GM19043 (cell line): Measurements from ENCODE around the gene LTBP1.

Experiments
- ATAC-seq: cut with Tn5 transposase; IDR thresholded peaks from one replicate; pipeline ENCODE4 v1.9.1; 2021; ENCODE audit warnings: low read depth; ENCODE audit not compliant: unreplicated experiment

Gene LTBP1

DNA sequence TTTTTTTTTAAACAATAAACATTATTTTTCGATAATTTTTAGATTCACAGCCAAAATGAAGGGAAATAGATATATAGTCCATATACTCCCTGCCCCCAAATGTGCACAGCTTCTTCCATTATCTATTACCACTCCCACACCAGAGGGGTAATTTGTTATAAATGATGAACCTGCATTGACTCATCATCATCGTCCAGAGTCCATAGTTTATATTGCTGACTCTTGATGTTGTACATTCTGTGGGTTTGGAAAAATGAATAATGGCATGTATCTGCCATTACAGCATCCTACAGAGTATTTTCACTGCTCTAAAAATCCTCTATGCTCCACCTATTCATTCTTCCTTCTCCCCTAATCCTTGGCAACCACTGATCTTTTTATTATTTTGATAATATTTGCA, 121.5 kb downstream of the LTBP1 start:
- ATAC-seq, result no peak

DNA sequence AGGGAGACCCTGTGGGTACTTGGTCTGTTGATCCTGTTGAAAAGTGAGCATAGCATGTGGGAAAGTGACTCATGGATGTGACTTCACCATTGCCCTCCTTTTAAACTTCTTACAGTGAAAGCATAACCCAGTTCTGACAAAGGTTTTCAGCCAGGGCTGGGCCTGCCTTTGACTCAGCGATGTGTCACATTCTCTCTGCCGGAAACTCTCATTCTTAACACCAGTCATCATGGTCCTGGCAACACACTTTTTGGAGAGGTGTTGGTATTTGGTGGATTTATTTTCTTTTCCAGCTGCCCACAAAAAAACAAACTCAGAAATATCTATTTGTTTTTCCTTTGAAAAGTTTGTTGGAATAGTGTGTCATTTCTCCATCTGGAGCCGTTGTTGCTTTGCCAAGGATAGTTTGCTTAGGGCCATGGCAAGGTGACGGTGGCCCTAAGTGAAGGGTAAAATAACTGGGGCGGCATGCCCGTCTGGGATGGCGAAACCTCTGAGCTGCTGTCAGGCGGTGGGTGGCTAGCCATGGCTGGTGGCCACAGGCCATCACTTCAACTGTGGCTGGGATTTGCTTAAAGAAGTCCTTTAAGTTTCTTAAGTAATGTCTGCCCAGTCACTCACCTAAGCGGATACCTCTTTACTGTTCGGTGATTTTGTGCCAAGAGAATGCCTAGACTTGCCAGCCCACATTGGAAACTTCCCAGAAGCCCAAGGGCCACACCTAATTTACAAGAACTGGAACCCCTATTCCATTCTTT, 123.3 kb downstream of the LTBP1 start:
- ATAC-seq, result no peak

DNA sequence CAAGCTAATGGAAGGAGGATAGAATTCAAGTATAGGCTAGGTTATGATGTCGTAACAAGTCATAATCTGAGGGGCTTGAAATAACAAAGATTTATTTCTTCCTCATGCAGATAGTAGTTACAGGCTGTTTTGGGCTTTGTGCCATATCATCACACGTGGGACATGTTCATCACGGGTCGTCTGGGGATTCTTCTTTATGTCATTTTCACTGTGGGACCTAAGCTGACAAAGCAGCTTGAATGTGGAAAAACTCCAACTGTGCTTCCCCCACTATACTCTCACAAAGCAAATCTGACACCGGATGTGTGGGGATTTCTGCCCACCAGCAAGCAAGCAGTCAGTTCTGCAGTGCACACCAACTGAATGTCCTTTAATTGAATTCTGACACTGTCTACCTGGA, 124.8 kb downstream of the LTBP1 start:
- ATAC-seq, result no peak

DNA sequence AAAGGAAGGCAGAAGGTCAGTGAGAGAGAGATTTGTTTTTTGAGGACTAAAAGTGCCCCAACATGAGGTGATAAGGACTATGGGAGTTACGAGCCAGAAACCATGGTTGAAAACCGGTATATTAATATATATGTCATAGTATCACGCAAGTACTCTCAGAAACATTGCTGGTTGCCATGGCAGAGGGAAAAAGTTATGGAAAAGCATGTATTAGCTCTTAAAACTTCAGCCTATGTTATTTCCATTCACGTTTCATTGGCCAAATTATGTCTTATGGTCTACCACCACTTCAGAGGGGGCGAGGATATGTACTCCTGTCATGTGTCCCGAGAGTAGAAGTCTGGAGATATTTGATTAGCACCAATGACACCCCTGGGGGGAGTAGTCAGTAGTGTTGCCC, 125.9 kb downstream of the LTBP1 start:
- no peak for ATAC-seq

DNA sequence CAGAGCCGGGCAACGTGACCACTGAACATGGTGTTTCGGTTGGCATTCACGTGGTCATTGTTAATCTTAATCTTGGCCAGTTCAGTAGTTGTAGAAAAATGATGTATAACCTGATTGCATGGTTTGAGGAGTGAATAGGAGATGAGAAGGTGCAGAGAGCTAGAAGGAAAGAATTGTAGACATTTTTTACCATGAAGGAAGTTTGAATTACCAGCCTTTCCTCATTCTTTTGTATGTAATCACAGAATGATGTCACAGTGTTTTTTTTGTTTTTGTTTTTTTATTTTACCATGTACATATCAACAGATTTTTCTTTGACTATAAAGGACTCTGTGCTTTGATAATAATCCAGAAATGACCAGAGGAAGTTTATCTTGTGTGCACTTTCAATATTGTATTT, 126.3 kb downstream of the LTBP1 start:
- ATAC-seq, result no peak

DNA sequence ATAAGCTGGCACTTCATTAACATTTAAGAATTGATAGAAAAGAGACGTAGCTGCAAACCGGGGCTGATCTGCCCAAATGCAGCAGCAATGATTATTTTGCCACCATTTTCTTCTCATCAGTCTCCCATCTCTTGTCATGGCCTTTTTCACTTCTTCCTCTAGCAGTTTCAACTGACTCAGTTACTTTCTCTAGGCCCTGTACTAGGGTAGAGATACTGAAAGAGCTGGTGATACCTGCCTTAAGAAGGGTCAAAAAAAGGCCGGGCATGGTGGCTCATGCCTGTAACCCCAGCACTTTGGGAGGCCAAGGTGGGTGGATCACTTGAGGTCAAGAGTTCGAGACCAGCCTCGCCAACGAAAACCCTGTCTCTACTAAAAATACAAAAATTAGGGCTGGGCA, 127.4 kb downstream of the LTBP1 start:
- ATAC-seq, result no peak

DNA sequence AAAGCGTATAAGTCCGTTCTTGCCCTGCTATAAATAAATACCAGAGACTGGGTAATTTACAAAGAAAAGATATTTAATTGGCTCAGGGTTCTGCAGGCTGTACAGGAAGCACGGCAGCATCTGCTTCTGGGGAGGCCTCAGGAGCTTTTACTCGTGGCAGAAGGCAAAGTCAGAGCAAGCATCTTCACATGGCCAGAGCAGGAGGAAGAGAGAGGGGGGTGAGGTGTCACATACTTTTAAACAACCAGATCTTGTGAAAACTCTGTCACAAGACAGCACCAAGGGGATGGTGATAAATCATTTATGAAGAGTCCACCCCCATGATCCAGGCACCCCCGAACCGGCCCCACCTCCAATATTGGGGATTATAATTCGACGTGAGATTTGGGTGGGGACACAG, 130.6 kb downstream of the LTBP1 start:
- no peak for ATAC-seq

DNA sequence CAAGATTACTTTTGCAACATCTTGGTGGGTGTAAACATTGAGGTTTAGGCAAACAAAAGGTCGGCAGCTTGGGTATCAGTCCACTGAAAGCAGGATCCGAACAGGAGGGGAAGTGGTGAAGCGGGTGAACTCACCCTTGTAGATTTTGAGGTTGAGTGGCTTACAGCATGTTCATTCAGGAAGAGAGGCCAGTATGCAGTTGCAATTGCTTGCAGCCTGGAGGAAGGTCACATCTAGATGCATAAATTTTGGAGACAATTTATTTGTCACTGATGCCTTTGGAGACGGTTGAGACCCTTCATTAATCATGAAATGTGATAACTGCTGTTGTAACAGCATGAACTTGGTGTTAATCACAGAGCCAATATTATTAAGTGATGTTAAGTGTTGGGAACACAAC, 131.1 kb downstream of the LTBP1 start:
- ATAC-seq, result no peak

DNA sequence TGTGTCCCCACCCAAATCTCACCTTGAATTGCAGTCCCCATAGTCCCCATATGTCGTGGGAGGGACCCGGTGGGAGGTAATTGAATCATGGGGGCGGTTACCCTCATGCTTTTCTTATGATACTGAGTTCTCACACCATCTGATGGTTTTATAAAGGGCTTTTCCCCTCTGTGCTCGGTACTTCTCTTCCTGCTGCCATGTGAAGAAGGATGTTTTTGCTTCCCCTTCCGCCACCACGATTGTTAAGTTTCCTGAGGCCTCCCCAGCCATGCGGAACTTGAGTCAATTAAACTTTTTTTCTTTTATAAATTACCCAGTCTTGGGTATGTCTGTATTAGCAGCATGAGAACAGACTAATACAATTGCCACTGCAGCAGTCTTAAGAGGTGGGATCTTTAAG, 134.9 kb downstream of the LTBP1 start:
- no peak for ATAC-seq

DNA sequence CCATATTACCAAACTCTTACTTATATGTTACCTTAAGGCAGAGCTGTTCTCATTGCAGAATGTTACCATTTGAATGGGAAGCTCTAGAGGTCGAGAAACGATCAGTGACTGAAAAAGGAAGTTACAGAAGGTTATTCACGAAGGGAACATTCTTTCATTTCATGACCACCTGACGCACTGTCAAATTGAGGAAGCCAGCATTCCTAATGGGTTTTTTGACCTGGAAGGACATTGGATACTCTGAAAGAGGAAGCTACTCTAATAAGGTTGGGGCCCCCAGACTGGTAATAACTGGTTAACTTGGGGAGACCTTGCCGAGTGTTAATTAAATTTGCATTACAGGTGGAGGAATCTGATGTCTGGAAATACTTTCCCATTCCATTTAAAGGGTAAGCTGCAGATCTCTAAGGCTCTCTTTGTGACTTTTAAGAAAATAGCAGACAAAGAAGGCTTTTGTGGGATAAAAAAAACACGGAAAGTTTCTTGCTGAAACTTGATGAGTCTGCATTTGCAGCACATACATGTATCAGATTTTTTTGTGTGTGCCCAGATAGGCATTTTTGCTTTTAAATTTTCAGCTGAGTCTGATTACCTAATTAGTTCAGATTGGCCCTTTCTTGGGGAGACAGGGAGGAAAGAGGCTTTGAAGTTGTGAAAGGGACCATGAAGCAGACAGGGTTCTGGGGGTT, 137.1 kb downstream of the LTBP1 start:
- no peak for ATAC-seq

DNA sequence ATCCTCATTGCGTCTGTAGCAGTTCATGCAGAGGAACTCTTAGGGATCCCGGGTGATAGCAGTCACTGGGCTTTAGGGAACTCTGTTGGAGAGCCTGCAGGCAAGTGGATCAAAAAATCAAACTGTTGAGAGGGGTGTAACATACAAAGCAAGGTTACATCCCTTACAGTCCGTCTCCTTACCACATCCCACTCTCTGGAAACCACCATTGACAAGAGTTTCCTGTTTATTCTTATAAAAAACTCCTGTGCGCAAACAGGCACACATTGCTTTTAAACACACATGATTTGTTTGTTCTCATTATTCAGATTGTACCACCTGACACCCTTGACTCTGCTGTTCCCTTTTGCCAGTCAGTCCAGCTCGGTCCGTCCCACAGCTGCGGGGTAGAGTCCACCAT, 137.7 kb downstream of the LTBP1 start:
- no peak for ATAC-seq

DNA sequence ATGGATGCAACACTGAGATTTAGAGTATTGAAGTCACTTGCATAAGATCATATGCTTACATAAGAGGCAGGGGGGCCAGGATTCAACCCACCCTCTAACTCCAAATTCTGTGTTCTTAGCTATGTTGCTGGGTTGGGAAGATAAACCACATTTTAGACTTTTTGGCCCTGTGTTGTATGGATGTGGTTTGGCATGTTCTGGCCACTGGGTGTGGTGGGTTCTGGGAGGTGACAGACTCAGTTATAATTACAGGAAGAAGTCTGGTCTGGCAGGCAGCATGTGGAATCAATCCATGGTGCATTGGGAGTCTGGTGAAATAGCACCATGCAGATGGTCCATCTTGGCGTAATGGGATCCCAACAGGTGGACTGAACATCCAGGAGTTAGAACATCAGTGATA, 138.9 kb downstream of the LTBP1 start:
- ATAC-seq, result no peak

DNA sequence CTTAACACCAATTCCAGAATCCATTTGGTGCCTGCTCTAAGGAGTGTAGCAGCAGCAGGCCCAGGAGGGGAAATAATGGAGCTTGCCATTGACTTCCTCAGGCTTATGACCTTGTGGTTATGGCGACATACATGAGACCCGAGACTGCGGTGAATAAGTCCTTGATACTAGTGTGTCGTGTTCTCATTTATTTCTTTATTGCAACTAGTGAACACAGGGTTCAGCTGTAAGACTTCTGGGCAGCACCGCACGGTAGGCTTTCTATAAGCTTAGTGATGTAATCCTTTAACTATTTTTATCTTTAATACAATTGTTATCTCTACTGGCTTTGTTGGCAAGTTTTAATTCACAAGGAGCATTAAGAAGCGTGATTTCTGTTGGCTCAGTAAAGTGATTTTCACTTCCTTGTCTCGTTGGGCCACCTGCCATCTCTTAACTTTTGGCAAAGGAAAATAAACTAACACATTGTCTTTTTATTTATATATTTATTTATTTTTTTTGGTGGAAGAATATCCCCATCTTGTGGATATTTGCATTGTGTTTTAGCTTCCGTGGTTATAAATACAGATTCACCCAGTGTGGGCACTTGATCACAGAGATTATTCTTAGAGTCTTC, 139.8 kb downstream of the LTBP1 start:
- no peak for ATAC-seq

DNA sequence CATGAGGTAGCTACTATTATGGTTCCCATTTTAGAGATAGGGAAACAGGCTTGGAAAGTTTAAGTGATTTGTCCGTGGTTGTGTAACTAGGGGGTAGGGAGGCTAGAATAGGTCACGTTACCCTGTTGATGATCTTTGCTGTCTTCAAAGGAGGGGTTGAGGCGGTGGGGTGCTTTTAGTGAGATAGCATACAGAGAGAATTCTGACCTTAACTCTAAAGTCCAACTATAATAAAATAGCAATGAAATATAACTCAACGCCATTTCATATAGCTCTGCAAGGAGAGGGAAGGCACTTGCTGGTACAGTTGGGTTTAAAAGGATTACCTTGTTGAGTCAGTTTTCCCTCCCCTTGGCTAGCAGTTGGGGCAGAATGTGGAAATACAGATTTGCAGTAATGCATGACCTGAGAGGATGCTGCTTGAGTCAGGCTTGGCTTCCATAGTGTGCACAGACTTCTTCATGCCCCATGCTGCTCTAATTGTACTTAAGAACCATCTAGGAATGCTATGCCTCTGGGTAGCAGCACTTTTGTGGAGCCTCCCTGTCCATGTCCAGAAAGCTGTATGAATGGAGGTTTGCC, 143.9 kb downstream of the LTBP1 start:
- ATAC-seq, result no peak

DNA sequence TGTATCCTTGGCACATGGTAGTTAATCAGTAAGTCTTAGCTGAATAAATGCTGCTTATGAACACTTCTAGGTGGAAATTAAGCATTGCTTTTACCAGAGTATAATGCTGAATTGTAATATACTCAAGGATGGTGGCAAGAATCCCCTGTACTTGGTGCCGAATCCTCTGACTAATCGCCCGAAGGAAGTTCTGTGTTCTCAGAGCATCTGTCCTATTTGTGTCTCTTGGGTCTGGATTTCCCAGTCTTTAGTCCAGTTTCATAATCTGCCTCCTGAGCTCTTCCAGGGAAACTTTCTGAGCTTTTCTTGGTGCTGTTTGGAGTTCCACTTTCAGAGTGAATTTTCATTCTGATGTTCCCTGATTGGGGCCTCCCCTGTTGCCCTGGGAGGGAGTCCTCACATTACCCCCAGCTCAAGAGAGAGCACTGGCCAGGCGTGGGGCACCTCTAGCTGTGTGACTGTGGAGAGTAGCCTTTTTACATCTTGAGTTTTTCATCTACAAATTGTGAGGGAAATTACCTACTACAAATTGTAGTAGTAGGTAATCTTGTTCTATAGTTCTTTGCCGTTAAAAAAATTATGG, 144.9 kb downstream of the LTBP1 start:
- no peak for ATAC-seq

DNA sequence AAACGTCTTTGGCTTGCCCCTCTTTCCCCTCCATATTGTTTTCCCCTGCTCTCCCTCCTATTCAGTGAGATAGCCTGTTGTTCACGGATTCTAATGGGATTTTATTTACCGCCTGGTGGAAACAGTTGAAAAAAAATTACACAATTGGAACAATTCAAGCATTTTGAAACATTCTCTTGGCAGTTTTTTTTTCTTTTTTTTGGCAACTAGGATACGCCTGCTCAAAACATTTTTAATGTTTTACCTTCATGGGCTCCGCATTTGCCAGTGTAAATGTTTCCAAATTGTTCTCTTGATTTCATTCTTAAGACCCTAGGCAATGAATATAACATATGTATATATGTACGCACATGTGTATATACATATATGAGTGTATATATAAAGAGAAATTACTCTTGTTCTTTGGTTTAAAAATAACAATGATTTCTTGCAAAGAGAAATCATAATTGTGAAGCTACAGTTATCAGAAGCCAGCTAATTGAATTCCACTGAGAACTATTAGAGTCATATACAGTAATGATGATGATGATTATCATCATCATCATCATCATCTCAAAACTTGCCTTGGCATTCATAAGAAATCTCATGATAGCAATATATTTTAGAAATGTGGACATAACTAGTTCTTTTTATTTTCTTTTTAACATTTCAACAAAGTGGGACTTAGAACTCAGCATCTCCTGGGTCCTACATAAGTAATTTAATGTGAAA, 146.7 kb downstream of the LTBP1 start:
- ATAC-seq, result no peak

DNA sequence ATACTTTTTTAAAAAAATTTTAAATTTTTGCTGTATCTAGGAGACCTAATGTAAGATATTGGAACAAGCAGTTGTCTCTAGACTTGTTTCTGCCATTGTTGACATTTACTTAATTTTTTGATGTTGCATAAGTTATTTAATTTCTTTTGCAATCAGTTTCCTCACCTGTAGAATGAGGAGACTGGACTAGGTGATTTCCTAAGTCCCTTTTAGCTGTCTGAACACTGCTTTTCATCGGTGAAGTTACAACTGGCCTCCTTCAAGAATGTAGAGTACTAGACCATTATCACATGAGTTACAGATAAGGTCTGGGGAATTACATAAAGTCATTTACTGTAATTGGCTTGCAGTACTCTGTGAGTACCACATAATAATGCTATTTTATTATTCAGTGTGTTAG, 147.6 kb downstream of the LTBP1 start:
- no peak for ATAC-seq

DNA sequence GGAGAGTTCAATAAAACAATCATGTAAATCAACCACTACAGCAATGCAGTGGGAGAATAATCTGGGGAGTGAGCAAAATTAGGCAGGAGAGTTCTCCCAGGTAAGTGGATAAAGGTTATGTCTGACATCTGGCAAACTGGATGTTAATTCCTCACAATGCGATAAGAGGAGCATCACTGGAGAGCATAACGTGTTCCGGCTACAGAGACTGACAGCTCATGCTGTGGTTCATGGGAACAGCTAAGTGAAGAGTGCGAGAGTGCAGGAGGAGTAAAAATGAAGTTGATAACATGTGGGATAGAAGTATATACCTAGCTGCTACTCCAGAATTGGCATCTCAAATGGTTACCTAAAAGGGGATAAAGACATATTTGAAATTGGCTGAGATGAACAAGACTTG, 153.2 kb downstream of the LTBP1 start:
- no peak for ATAC-seq

DNA sequence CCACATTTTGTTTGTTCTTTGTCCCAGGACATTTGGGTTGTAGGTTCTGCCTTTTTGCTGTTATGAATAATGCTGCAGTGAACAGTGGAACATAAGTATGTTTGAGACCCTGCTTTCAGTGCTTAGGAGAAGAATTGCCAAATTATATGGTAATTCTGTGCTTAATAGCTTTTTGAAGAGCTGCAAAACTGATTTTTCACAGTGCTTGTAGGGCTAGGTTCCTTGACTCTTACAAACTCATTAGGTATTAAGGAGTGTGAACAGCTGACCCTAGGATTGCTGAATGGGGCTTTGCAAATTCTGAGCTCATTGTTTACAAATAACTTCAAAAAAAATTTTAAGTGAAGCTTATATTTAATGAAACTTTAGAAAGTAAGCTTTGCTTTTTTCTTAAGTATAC, 154.2 kb downstream of the LTBP1 start:
- no peak for ATAC-seq

DNA sequence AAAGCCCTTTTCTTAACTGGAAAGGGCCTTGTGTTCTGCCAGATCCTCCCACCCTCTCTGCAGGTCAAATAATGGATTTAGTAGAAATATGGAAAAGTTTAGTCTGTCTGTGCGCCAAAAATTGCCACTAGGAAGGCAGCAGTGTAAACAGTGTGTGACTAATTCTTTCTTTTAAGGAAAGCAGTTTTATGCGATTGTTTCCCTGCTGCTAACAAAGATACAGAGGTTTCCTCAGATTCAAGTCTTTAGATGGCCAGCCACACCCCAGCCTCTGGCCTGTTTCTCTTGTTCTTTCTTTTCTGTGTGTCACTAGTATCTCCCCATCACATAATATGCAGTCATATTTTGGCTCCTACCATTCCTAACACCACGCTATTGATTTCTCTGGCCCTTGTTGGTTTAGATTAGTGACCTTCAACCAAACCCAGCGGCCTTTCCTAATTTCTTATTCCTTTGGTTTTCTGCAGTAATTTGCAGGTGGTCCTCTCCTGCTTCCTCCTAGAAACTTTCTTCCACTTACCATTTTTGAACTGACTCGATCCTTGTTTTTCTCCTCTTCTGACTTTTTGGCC, 157.4 kb downstream of the LTBP1 start:
- ATAC-seq, result no peak
